Measurements from ENCODE around the gene MMP13.

GRCh38 chr11:102972853-102973252 is 17.3 kb upstream of the MMP13 start:
- TF ChIP-seq EZH2 (IDR thresholded peaks at IDR 0.05; ENCODE audit: insufficient read depth, poor library complexity, severe bottlenecking), result no peak
- no peak for TF ChIP-seq EZH2phosphoT487 (IDR thresholded peaks at IDR 0.05; ENCODE audit: insufficient read depth, low read depth)

All from GM23248 (cell line).